K562 (cell line): ENCODE measurements around the gene VSIG10L2. TPM values are rescaled to one million over a fixed set of nuclear protein-coding genes. Genes with fewer than 3 reads are reported as not detected.
A peak's percentile ranks its signal among the peaks of the same experiment; 100 is the strongest.

Experiments used
- CREB1 ChIP-seq, 2 experiments: sonication (generic) in 1 of 2; formaldehyde crosslinking in 1 of 2; IDR thresholded peaks; 2 replicates each; pipeline versions ENCODE4 v1.6.1 to v1.8.0; 2012 to 2022; ENCODE audit warnings: inconsistent platforms in 1 of 2, mild to moderate bottlenecking in 1 of 2, missing genetic modification reagents in 1 of 2, moderate library complexity in 1 of 2
- FOXJ2 ChIP-seq: fragments of 200-800 bp; sonication (Bioruptor generic); IDR thresholded peaks from 2 replicates; pipeline ENCODE4 v1.6.1; 2016; ENCODE audit warnings: missing genetic modification characterization, missing compliant biosample characterization
- HNRNPUL1 ChIP-seq: fragments of 200-400 bp; formaldehyde crosslinking; IDR thresholded peaks from 2 replicates; pipeline ENCODE4 v1.6.1; 2017; ENCODE audit warnings: low read length
- NCOR1 ChIP-seq: fragments of 450-650 bp; IDR thresholded peaks from 2 replicates; pipeline ENCODE4 v1.6.1; 2016; ENCODE audit warnings: mild to moderate bottlenecking, moderate library complexity
- NR2C1 ChIP-seq, 2 experiments: fragments of 450-650 bp; IDR thresholded peaks; 2 replicates each; pipeline ENCODE4 v1.6.1; 2017; ENCODE audit warnings: mild to moderate bottlenecking in 2 of 2, antibody characterized with exemption in 1 of 2, inconsistent platforms in 1 of 2, missing compliant biosample characterization in 1 of 2, missing genetic modification characterization in 1 of 2
- SAFB2 ChIP-seq: fragments of 200-400 bp; formaldehyde crosslinking; IDR thresholded peaks from 2 replicates; pipeline ENCODE4 v1.6.1; 2018; ENCODE audit warnings: borderline replicate concordance, low read length, low read depth, moderate library complexity; ENCODE audit not compliant: severe bottlenecking
- SLC30A9 ChIP-seq: fragments of 250-450 bp; sonication (Bioruptor Pico); IDR thresholded peaks from 2 replicates; pipeline ENCODE4 v1.8.0; 2022; ENCODE audit warnings: mild to moderate bottlenecking, moderate library complexity
- SOX6 ChIP-seq: fragments of 450-650 bp; IDR thresholded peaks from 2 replicates; pipeline ENCODE4 v1.6.1; 2014; ENCODE audit warnings: mild to moderate bottlenecking
- SREBF1 ChIP-seq: fragments of 150-350 bp; IDR thresholded peaks from 2 replicates; pipeline ENCODE4 v1.6.1; 2014; ENCODE audit warnings: antibody characterized with exemption, low read depth, low read length, borderline replicate concordance
- TCFL5 ChIP-seq: fragments of 250-450 bp; sonication (Bioruptor Pico); conservative IDR thresholded peaks from 2 replicates; pipeline ENCODE4 v1.6.1; 2021; ENCODE audit warnings: mild to moderate bottlenecking, moderate library complexity, matching md5 sums
- ZNF174 ChIP-seq: fragments of 250-450 bp; sonication (Bioruptor Pico); IDR thresholded peaks from 2 replicates; pipeline ENCODE4 v1.4.0; 2020; ENCODE audit warnings: mild to moderate bottlenecking
- ZNF354B ChIP-seq: fragments of 250-450 bp; sonication (Bioruptor Pico); IDR thresholded peaks from 2 replicates; pipeline ENCODE4 v1.4.0; 2020
- ZNF780A ChIP-seq: fragments of 250-450 bp; sonication (Bioruptor Pico); IDR thresholded peaks from 2 replicates; pipeline ENCODE4 v1.5.0; 2021; ENCODE audit warnings: mild to moderate bottlenecking
- polyA plus RNA-seq, 8 experiments: library from polyadenylated mRNA; depleted of rRNA in 4 of 8; stranded (reverse) in 5 of 8; unstranded in 3 of 8; fragments of >200 nt; fragmentation: Nextera tagmentation in 2 of 8; fragmentation: Illumina TruSeq in 1 of 8; extraction: Ambion mirVana in 2 of 8; extraction: Trizol in 1 of 8; gene quantifications; 2 replicates each; pipeline versions ENCODE4 v1.2.1 to v1.2.3, GENCODE V29; 2011 to 2014; ENCODE audit warnings: inconsistent platforms in 1 of 8, missing spikeins in 1 of 8
- total RNA-seq, 7 experiments: library from RNA; depleted of rRNA in 6 of 7; stranded (reverse); fragments of >200 nt in 6 of 7; fragmentation: Illumina TruSeq in 2 of 7; extraction: Trizol in 2 of 7; gene quantifications; 2 replicates each; pipeline versions ENCODE4 v1.2.1 to v1.2.3, GENCODE V29; 2011 to 2021; ENCODE audit warnings: low replicate concordance in 1 of 7
- TF ChIP-seq, protein P1 (sequence below): fragments of 450-650 bp; IDR thresholded peaks from 2 replicates; pipeline ENCODE4 v1.6.1; 2018; ENCODE audit not compliant: partially characterized antibody
- TF ChIP-seq, protein P2 (sequence below): fragments of 250-450 bp; sonication (Bioruptor Pico); IDR thresholded peaks from 2 replicates; pipeline ENCODE4 v1.5.1; 2021; ENCODE audit warnings: mild to moderate bottlenecking
- TF ChIP-seq, protein P3 (sequence below): fragments of 250-450 bp; sonication (Bioruptor Pico); IDR thresholded peaks from 2 replicates; pipeline ENCODE4 v1.8.0; 2022; ENCODE audit warnings: inconsistent platforms
- TF ChIP-seq, protein P4 (sequence below): fragments of 450-650 bp; IDR thresholded peaks from 2 replicates; pipeline ENCODE4 v1.6.1; 2016; ENCODE audit warnings: missing biosample characterization, missing genetic modification characterization

Gene VSIG10L2
- total and polyA plus RNA-seq, 9 of the 15 experiments (the other 6 are each of a cell fraction or from before 2014, with no cell fraction given), result not detected

DNA sequence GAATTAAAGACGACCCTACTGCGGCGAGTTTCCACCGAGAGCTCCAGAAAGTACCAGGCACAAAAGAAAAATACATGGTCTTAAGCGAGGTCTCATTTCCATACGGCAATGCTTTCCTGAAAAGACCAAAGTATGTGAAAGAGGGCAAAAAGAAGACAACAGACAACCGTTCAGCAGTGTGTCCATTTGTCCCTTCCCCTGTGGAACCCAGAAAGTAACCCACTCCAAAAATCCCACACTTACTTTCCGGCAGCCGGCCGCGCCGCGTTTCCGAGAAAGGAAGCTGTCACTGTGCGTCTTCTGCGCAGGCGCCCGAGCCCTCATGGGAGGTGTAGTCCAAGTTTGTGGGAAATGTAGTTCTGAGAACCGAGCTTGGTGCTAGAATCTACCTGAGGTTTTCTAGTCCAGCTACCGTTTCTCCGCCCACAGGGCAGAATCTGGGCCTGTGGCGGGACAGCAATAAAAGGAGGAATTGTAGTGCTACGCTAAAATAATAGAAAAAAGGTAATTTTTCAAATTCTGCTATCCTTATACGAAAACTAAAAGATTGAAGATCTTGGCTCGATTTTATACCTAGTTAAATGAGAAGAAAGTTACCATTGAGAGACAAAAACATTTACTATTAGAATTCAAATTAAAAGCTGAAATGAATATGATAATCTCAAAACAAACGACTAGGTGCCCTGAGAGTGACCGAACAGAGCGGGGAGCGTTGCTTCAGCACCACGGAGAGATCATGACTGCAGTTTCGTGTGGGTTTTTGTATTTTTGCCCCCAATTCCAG, 42.7 kb upstream of the VSIG10L2 start, which contains the start of gene PUS3 (continued):
- TF ChIP-seq, protein P1, sequence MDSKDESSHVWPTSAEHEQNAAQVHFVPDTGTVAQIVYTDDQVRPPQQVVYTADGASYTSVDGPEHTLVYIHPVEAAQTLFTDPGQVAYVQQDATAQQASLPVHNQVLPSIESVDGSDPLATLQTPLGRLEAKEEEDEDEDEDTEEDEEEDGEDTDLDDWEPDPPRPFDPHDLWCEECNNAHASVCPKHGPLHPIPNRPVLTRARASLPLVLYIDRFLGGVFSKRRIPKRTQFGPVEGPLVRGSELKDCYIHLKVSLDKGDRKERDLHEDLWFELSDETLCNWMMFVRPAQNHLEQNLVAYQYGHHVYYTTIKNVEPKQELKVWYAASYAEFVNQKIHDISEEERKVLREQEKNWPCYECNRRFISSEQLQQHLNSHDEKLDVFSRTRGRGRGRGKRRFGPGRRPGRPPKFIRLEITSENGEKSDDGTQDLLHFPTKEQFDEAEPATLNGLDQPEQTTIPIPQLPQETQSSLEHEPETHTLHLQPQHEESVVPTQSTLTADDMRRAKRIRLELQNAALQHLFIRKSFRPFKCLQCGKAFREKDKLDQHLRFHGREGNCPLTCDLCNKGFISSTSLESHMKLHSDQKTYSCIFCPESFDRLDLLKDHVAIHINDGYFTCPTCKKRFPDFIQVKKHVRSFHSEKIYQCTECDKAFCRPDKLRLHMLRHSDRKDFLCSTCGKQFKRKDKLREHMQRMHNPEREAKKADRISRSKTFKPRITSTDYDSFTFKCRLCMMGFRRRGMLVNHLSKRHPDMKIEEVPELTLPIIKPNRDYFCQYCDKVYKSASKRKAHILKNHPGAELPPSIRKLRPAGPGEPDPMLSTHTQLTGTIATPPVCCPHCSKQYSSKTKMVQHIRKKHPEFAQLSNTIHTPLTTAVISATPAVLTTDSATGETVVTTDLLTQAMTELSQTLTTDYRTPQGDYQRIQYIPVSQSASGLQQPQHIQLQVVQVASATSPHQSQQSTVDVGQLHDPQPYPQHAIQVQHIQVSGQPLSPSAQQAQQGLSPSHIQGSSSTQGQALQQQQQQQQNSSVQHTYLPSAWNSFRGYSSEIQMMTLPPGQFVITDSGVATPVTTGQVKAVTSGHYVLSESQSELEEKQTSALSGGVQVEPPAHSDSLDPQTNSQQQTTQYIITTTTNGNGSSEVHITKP, result peak; percentile 84
- TF ChIP-seq SAFB2 (no peak), HNRNPUL1 (no peak), SLC30A9 (CRISPR knock-in tag) (no peak), ZNF174 (no peak), ZNF780A (CRISPR knock-in tag) (no peak), SOX6 (no peak), NR2C1 (IDR thresholded peaks at IDR 0.05) (no peak), NR2C1 (tag; IDR thresholded peaks at IDR 0.05) (no peak), ZNF354B (CRISPR knock-in tag) (no peak), SREBF1 (0 out of 2 replicates have a peak, but pooled peaks have one; percentile 14), TCFL5 (CRISPR knock-in tag) (no peak), FOXJ2 (no peak), NCOR1 (no peak), CREB1 (IDR thresholded peaks at IDR 0.05) (peak; percentile 78), CREB1 (CRISPR knock-in tag; IDR thresholded peaks at IDR 0.05) (peak; percentile 42; the same call in 1 of the 2 replicates)
- TF ChIP-seq, protein P2, sequence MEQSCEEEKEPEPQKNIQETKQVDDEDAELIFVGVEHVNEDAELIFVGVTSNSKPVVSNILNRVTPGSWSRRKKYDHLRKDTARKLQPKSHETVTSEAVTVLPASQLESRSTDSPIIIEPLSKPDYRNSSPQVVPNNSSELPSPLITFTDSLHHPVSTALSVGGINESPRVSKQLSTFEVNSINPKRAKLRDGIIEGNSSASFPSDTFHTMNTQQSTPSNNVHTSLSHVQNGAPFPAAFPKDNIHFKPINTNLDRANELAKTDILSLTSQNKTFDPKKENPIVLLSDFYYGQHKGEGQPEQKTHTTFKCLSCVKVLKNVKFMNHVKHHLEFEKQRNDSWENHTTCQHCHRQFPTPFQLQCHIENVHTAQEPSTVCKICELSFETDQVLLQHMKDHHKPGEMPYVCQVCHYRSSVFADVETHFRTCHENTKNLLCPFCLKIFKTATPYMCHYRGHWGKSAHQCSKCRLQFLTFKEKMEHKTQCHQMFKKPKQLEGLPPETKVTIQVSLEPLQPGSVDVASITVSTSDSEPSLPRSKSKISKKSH (CRISPR knock-in tag), result no peak
- TF ChIP-seq, protein P3, sequence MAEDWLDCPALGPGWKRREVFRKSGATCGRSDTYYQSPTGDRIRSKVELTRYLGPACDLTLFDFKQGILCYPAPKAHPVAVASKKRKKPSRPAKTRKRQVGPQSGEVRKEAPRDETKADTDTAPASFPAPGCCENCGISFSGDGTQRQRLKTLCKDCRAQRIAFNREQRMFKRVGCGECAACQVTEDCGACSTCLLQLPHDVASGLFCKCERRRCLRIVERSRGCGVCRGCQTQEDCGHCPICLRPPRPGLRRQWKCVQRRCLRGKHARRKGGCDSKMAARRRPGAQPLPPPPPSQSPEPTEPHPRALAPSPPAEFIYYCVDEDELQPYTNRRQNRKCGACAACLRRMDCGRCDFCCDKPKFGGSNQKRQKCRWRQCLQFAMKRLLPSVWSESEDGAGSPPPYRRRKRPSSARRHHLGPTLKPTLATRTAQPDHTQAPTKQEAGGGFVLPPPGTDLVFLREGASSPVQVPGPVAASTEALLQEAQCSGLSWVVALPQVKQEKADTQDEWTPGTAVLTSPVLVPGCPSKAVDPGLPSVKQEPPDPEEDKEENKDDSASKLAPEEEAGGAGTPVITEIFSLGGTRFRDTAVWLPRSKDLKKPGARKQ (CRISPR knock-in tag), result no peak
- TF ChIP-seq, protein P4, sequence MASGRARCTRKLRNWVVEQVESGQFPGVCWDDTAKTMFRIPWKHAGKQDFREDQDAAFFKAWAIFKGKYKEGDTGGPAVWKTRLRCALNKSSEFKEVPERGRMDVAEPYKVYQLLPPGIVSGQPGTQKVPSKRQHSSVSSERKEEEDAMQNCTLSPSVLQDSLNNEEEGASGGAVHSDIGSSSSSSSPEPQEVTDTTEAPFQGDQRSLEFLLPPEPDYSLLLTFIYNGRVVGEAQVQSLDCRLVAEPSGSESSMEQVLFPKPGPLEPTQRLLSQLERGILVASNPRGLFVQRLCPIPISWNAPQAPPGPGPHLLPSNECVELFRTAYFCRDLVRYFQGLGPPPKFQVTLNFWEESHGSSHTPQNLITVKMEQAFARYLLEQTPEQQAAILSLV (tag), result no peak
